HL-60 (cell line): ENCODE data around the gene LMO2.

Source experiments
- DNase-seq, 2 experiments: peaks; one replicate each; pipeline ENCODE4 v3.0.0-alpha.2; 2010 to 2020; ENCODE audit warnings: low read depth in 1 of 2, low spot score in 1 of 2
- H3K27ac ChIP-seq: fragments of 250-450 bp; sonication (Bioruptor Pico); replicated peaks from 2 replicates; pipeline ENCODE4 v1.5.1; 2020; ENCODE audit warnings: mild to moderate bottlenecking, moderate library complexity
- H3K27me3 ChIP-seq: fragments of 250-450 bp; sonication (Bioruptor Pico); 2 replicates; pipeline ENCODE4 v1.5.1; 2021; ENCODE audit warnings: mild to moderate bottlenecking, moderate library complexity; ENCODE audit not compliant: insufficient read depth, poor library complexity, severe bottlenecking
- H3K4me3 ChIP-seq: replicated peaks from 2 replicates; pipeline ENCODE4 v1.5.1; 2011; ENCODE audit warnings: mild to moderate bottlenecking, control low read depth, low read length; ENCODE audit not compliant: insufficient read depth
- CTCF ChIP-seq: IDR thresholded peaks from one replicate; pipeline ENCODE4 v1.5.1; 2011; ENCODE audit warnings: low read length, control low read depth, inconsistent platforms; ENCODE audit not compliant: insufficient read depth
- GABPA ChIP-seq: IDR thresholded peaks from 2 replicates; pipeline ENCODE4 v1.6.1; 2012; ENCODE audit warnings: low read depth
- POLR2AphosphoS5 ChIP-seq: IDR thresholded peaks from 2 replicates; pipeline ENCODE4 v1.6.1; 2012; ENCODE audit warnings: low read depth
- REST ChIP-seq: IDR thresholded peaks from 2 replicates; pipeline ENCODE4 v1.6.1; 2012; ENCODE audit warnings: low read depth; ENCODE audit not compliant: insufficient replicate concordance
- SPI1 ChIP-seq: IDR thresholded peaks from 2 replicates; pipeline ENCODE4 v1.6.1; 2012; ENCODE audit warnings: low read depth, mild to moderate bottlenecking, borderline replicate concordance

The LMO2 gene

GRCh38 chr11:33884601-33885000, 7.3 kb downstream of the LMO2 start:
- no peak overlapping the region for H3K4me3 ChIP-seq
- TF ChIP-seq POLR2AphosphoS5 (no peak), GABPA (no peak), SPI1 (no peak), REST (no peak), CTCF (no peak)
- H3K27me3 ChIP-seq = no peaks in the 10 kb centered on the region
- peak overlapping the region; percentile 69 for H3K27ac ChIP-seq
- no peak for DNase-seq

GRCh38 chr11:33884035-33884434, 7.8 kb downstream of the LMO2 start:
- no peaks in the 10 kb centered on the region for H3K27me3 ChIP-seq

More at GRCh38 chr11:33884035-33884434, 7.8 kb downstream of the LMO2 start:
- Histone ChIP-seq H3K27ac (peak overlapping the region; percentile 69; the same call in 1 of the 2 replicates), H3K4me3 (no peak overlapping the region)
- no peak for DNase-seq
- TF ChIP-seq GABPA (no peak), CTCF (no peak), SPI1 (no peak), REST (no peak), POLR2AphosphoS5 (no peak; the same call in 1 of the 2 replicates)
